Embryonic facial prominence (tissue), 1 donor: ENCODE data around the gene FBXO38.

Source experiments
- DNase-seq: peaks from one replicate; pipeline ENCODE4 v3.0.0-alpha.2; 2016; ENCODE audit errors: extremely low spot score

Gene FBXO38

DNA sequence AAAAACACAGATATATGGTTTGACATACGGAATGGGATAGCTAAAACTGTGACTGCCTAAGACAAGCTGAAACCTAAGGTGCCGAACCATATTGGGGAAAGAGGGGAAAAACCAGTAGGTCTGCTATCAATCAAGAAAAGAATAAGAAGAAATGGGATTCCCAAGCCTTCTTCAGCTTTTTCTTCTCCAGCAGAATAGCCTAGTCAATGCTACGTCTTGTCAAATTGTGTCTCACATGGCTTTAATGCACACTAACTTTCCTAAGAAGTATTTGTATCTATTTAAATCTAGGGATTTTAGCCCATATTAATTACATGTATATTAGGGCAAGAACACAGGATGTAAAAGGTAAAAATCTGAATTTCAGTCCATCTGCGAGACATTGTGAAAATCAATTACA is 797 bp upstream of the FBXO38 start:
- DNase-seq, result peak; percentile 9

DNA sequence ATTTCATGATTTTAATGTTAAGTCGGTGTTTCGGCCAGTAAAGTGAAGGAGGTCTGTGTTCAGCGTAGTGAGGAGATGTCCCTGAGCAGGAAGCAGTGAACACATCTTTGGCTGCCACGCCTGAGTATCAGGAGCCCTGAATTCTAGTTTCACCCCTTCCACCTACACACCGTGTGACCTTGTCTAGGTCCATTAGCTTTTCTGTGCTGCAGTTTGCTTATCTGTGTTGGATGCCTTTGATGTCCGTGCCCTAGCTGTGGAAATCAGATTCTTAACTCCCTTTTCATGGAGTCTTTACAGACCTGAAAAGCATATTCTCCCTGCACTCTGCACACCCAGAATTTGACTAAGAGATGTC is 601 bp downstream of the FBXO38 start:
- DNase-seq, result no peak

DNA sequence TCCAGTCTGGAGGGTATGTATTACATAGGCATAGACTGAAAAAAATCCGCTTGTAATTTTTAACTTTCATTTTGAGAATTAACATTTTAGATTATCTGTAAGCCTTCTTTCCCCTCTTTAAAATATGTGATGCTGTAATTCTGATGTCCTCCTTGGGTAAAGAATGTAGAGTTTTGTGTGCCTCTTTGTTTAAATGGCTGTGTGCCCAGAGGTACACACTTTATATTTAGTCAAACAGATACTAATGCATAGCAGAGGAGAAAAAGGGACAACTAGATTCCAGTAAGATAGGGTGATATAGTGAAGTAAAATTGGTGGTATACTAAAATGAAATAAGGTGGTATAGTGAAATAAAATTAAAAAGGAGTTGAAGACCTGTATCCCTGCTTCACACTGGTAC is 1.3 kb downstream of the FBXO38 start:
- DNase-seq, result no peak

DNA sequence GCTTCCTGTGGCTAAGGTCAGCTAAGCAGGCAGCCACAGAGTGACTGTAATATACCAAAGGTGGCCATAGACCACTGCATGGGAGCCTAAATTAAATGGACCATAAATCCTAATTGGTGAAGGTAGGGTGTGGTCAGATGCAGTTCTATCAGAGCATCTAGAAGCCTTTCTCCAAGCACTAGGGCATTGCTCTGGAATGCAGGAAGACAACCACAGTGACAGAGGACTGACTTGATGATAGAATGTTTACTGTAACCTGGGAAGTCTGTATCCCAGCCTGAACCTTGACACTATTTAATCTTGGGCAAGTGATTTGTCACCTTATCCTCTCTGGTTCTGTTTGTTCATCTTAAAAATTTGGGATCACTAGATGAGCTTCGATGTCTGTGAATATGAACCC is 2.3 kb downstream of the FBXO38 start:
- no peak for DNase-seq

DNA sequence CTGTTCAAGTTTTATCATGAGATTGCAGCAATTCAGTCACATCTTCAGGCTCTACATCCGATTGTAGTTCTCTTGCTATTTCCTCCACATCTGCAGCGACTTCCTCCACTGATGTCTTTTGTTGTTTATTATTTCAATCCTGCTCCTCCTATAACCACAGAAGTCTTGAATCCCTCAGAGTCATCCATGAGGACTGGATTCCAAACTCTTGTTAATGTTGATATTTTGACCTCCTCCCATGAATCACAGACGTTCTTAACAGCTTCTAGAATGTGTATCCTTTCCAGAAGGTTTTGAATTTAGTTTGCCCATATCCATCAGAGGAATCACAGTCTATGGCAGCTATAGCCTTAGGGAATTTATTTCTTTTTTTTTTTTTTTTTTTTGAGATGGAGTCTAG is 3.6 kb downstream of the FBXO38 start:
- DNase-seq, result no peak

DNA sequence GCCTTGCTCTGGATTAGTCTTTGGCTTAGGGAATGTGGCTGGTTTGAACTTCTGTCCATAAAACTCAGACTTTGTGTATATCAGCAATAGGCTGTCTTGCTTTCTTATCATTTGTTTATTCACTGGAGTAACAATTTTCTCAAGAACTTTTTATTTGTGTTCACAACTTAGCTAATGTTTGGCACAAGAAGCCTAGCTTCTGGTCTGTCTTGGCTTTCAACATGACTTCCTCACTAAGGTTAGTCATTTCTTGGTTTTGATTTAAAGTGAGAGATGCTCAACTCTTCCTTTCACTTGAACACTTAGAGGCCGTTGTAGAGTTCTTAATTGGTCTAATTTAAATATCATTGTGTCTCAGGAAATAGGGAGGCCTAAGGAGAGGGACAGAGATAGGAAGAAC is 4.9 kb downstream of the FBXO38 start:
- DNase-seq, result no peak

DNA sequence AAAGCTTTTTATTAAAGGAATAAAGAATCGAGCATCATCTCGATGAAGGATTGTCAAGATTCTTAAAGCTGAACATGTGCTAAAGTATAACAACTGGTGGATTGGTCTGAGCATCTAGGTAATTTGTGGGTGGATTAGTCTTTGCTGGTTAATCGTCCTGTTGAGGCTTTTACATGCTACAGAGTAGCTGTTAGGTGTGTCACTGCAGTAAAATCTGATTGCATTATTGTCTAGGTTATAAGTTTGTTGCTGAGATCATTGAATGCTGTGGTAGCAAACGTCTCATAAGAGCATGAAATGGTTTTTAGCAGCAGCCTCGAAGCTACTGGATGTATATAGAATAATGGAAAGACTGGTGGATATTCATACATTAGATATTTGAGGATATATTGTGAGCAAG is 7.2 kb downstream of the FBXO38 start:
- DNase-seq, result no peak

DNA sequence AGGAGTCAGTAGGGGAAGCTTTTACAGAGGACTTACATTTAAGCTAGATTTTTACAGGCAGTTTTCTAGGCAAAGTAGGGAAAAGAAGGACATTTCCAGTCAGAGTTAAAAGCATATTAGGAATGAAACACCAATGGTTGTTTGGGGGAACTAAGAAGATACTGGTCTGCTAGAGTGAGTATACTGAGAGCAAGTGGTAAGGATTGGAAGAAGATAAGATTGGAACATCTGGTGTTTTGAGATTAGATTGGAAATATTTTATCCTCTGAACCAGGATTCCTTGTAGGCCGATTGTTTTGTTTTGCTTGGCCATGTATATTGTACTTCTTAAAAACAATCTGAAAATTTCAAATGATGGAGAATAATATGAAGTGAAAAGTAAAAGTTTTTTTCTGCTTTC is 7.7 kb downstream of the FBXO38 start:
- DNase-seq, result no peak

DNA sequence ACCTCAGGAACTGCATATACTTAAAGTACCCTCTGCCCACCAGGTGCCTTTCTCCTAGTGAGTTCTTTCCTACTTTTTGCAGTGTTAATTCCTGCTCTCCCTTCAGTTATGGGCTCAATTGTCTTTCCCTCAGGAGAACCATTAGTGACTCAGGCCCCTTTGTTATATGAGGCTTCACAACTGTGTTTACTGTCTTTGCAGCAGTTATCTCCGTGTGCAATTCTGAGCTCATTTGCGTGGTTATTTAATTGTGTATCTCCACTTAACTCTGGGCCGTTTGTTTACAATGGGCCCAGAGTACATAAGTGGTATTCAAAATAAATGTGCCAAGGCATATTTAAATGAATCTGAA is 9.6 kb downstream of the FBXO38 start:
- DNase-seq, result no peak

DNA sequence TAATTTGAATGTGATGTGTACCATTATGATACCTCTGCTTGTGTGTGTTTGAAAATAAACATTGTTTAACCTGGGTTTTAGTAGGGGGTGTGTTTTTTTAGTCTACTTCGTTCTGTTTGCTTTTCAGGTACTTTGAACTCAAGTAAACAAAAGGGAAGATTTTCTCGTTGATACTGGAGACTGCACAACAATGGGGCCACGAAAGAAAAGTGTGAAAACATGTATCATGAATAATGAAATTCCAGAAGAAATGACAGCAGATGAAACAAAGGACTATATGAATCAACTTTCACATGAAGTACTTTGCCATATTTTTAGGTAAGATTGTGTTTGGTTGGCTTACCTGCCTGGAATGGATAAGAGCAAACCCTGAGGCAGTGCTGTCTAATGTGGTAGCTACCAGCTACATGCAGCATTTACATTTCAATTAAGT is 10.8 kb downstream of the FBXO38 start:
- DNase-seq, result no peak

DNA sequence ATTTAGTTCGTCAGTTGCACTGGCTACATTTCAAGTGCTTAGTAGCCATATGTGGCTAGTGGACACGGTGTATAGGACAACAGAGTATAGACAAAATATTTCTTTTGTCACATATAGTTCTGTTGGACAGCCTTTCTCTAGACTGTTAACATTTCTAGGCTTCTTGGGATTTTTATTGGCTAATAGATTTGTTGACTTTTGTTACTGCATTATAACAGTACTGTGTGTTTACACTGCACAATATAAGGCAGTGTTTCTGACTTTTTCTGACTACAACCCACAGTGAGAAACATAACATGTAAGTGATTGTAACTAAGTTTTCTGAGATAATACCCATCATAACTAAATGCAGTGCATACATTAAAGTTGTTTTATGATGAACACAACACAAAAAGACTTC is 11.3 kb downstream of the FBXO38 start:
- DNase-seq, result no peak

DNA sequence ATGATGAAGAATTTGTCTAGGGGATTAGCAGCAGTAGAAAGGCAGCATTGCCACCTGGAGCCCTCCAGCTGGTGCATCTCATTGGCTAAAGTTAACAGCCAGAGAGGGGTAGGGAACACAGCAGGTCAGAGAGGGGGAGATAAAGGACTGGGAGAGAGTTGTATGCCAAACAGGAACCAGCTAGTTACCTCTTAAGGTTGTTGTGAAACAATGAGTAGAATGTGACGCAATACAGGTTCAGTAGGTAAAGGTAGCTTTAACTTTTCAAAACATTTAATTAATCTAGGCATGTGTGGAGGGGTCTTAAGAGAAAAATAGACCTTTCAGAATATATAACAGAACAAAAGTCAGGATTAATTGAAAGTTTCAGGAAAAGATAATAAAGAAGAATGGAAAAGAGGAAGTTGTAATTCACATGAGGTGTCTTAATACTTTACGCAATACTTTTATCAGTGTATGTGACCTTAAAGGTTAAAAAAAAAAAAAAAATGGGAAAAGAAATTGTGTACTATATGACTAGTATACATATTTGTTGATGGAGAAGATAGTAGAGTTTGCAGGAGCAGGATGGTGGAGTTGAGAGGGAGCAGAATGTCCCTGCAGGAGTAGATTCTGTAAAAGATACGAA is 14.3 kb downstream of the FBXO38 start:
- no peak for DNase-seq

DNA sequence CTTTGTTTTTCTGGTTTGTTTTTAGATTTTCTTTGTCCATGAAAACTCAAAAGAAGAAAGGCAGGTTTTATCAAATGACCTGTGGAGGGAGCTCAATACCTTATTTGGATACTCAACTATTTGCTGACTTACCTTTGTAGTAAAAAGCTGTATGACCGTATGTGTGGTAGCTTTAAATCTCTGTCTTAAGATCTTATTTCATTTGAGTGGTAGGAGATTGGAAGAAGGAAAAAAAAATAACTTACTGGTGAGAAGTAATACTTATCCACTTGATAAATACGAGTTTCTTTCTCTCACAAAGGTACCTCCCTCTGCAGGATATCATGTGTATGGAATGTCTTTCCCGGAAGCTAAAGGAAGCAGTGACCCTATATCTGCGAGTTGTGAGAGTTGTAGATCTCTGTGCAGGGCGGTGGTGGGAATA is 15.0 kb downstream of the FBXO38 start:
- no peak for DNase-seq

DNA sequence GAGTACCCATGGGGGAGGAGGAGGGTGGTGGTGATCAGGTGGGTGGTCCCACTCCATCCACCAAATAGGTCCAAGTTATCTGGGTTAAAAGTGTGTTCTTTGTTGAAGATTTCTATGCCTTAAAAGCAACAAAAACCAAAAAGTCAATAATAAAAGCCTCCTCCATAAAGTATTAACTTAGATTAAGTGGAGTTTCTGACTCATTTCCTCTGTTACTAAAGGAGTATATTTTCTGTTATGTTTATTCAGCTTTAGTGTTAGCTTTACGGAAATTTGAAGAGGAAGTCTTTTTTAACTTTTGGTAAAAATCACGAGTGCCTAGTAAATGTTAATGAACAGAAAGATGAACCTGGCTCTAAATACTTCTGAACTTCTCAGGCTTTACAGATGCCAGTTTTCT is 17.8 kb downstream of the FBXO38 start:
- no peak for DNase-seq

DNA sequence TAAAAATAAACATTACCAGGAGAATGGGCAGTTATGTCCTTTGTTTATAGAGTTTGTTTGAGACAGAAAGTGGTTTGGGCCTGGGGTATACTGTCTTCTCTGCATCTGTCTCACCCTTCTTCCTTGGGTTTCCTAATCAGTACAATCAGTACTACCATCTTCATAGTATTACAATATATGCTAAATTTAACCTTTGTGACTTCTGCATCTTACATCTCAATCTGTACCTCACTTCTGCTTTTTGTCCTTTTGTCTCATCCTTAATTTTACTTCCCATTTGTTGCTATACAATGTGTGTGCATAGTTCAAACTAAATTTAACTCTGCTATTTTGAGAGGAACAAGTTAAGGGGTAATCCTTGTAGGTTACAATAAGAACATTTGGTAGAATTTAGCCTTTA is 19.6 kb downstream of the FBXO38 start:
- no peak for DNase-seq

DNA sequence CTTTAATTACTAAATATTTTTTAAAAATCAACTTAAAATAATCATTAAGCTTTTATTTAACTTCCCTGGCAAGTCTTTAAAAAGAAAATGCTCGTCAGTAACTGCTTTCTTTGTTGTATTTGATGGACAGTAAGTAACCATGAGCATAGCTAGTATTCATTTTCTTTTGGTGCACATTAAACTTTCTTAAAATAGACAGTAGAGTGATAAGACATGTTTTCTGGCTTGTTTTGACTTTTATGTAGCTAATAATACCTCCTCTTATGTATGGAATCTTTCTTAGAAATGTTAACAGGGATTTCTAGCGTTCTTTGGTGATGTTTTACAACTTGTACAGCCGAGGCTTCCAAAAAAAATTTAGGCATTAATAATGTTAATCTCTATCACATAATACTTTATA is 22.6 kb downstream of the FBXO38 start:
- no peak for DNase-seq

DNA sequence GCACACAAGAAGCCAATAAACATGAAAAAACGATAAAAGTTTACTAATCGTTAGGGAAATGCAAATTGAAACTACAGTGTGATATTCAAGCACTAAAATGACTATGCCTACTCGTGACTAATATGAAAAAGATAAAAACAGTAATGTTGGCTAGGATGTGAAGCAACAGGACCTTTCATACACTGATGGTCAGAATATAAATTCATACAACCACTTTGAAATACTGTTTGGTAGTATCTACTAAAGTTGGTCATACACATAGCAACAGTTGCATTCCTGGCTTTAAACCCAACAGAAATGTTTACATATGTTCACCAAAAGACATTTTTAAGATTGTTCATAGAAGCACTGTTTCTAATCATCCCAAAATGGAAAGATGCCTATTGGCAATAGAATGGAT is 24.3 kb downstream of the FBXO38 start:
- DNase-seq, result no peak

DNA sequence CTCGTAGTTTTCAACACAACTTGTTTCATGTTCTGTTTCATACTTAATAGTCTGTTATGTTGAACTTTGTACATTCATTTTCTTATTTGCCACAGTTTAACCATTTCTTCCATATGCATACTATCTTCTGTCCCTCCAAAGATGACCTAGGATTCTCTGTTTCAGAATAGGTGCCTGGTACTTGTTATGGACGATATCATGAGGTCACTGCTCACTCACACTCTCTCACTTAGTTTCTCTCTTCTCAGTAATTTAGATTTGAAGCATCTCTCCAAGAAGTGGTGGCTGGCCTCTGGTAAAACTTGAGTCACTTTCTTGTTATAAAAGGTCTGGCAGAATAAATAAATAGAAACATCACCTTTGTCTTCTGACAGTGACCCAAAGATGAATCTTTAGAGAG is 28.4 kb downstream of the FBXO38 start:
- no peak for DNase-seq

DNA sequence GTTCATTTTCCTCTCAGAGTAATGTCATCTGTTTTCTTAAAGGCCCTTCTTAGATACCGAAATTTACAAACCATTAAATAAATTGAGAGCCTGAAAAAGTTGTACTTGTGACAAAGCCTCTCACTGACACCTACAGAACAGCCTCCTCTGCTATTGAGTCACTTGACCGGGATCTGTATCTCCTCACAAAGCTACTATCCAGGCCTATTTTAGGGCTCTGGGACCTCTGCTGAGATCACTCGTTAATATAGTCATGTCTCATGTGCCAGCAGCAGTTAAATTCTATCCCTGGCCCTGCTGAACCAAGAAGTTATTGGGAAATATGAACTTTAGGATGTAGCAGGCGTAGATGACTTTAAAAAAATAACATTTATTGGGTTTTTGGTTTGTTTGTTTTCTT is 31.1 kb downstream of the FBXO38 start:
- DNase-seq, result no peak

DNA sequence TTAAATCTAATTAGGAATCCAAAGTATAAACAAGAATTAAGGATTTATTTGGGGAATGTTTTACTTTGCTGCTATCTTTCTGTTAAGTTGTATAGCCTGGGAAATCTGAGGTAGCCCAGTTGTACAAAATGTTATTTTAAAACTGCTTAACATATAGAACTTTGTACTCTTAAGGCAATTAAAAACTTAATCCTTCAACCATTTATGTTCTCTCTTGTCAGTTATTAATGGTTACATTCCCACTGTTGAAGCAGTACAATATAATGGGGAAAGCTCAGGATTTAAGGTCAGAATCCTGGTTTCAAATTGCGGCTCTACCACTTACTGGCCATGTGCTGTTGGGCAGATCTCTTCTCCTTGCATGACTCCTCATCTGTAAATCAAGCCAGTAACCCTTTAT is 32.7 kb downstream of the FBXO38 start:
- DNase-seq, result no peak

DNA sequence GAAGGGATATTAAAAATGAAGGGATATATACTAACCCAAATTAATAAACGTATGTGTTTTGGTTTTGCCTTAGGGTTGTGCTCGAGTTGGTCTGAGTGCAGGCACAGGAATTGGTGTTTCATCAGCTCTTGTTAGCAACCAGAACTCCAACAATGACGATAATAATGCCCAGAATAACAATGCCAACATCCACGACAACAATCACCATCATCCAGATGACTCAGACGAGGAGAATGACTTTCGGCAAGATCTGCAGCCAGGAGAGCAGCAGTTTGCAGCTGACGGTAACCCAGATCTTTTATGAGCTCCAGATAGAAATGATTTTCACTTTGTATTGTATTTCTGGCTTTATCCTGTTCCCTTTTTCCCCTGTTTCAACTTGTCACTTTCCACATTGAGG is 33.2 kb downstream of the FBXO38 start:
- no peak for DNase-seq

DNA sequence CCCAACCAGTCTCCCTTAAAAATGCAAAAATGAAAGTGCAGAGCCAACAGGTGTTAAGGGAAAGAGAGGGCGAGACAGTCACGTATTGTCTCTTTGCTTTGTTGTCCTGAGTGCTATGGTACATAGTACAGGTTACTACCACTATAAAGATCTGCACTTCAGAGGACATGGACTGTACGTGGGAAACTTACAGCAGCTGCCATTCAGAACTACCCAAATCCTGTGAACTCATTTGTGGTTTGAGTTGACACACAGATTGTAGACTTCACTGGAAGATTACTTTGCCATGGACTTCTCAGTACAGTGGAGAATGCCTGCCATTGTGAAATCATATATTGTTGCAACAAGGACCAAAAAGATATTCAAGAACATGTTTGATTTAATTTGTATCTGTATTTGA is 34.8 kb downstream of the FBXO38 start:
- DNase-seq, result no peak

DNA sequence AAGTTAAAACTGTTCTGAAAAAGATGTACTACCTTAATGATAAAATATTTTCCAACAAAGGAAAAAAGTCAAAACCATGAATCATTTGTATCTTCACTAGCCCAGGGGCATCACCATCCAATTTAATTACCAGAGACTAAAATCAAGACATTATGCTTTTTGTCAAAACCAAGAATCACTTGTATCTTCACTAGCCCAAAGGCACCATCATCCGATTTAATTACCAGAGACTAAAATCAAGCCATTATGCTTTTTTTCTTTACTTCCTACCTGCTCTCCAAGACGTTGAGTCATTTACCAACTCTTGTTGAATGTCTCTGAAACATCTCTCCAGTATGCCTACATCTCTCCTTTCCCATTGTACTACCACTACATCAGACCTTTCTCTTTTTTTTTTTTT is 37.9 kb downstream of the FBXO38 start:
- no peak for DNase-seq

DNA sequence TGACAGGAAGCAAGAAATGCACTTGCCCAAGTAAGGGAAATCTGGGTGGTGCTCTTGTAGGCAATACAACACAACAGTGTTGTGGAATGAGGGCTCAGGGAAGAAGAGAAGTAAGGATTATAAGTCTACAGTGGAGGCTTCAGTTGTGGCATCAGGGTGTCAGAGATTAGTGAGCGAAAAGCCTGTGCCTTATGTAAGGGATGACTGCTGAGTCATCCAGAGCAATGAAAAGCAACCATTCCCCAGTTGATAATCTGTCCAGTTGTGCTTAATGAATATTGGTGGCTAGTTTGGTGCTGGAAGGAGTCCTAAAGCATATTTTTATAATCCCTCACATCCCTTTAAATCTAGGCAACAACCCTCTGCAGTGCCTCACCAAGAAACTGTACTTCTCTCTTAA is 42.0 kb downstream of the FBXO38 start:
- DNase-seq, result no peak

DNA sequence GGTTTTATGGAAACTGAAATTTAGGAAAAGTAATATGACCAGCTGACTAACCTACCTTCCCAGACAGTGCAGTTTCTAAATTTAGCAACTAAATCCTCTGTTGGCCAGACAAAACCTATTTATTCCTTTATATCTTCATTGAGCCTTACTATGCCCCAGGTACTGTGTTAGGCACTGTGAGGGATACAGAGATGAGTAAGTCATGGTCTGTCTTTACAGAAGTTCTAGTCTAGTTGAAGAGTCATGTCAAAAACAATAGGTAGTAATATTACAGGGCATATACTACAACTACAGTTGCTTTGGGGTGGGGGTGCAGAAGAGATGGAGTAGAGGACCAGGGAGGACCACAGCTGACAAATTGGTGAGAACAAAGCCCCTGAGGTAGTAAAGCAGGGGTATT is 42.8 kb downstream of the FBXO38 start:
- no peak for DNase-seq
